HFF-Myc (cell line): ENCODE measurements around the gene PAF1.

Source experiments
- DNase-seq: peaks from one replicate; pipeline ENCODE4 v3.0.0-alpha.2; 2011; ENCODE audit warnings: low read depth; ENCODE audit errors: extremely low read depth
- H3K4me3 ChIP-seq: replicated peaks from 2 replicates; pipeline ENCODE4 v1.5.1; 2011; ENCODE audit warnings: low read depth, mild to moderate bottlenecking, control low read depth, low read length
- CTCF ChIP-seq: IDR thresholded peaks from 2 replicates; pipeline ENCODE4 v1.5.1; 2012; ENCODE audit warnings: mild to moderate bottlenecking, low read depth, low read length, control low read depth; ENCODE audit errors: missing control alignments

The PAF1 gene

GRCh38 chr19:39412100-39412866 lies 21.4 kb upstream of the PAF1 start, which contains the start of gene PLEKHG2:
PLEKHG2 (plus strand) TSS chr19:39412669; CDS start chr19:39414087, 1,418 bp downstream.
- H3K4me3 ChIP-seq: peak within 1 kb of the TSS; percentile 87
- peak; percentile 79 for TF ChIP-seq CTCF
- DNase-seq: peak; percentile 98

- peak; percentile 91 for DNase-seq
- peak; percentile 90 for TF ChIP-seq CTCF
- peak overlapping the region; percentile 87; the same call in 1 of the 2 replicates for H3K4me3 ChIP-seq
These were observed 20.9 kb upstream of the PAF1 start for GRCh38 chr19:39411832-39412099.

- H3K4me3 ChIP-seq: no peak overlapping the region
- TF ChIP-seq CTCF: no peak
- no peak for DNase-seq
These were observed 20.4 kb upstream of the PAF1 start for GRCh38 chr19:39411081-39411831.

GRCh38 chr19:39410831-39411080 lies 19.9 kb upstream of the PAF1 start:
- no peak for TF ChIP-seq CTCF
- no peak for DNase-seq
- H3K4me3 ChIP-seq: no peak overlapping the region

GRCh38 chr19:39410017-39410830 lies 19.3 kb upstream of the PAF1 start:
- DNase-seq: no peak
- H3K4me3 ChIP-seq: peak overlapping the region; percentile 96
- TF ChIP-seq CTCF: no peak

- no peak for TF ChIP-seq CTCF
- peak overlapping the region; percentile 96 for H3K4me3 ChIP-seq
- no peak for DNase-seq
These were observed 18.5 kb upstream of the PAF1 start for GRCh38 chr19:39409208-39410016.
